Kidney (tissue), 14 donors: ENCODE data around the gene ANO10. TPM values are rescaled to one million over a fixed set of nuclear protein-coding genes. Genes with fewer than 3 reads are reported as not detected.
"Not testable (repeated sequence)": the region's sequence is repeated elsewhere in the genome, so short reads cannot be mapped to it uniquely, and the experiment has no call there.

Source experiments
- DNase-seq, 5 donors: peaks; one replicate each; pipeline ENCODE4 v3.0.0-alpha.2; 2013 to 2020
- FAIRE-seq: peaks from 2 replicates; lab custom pipeline; 2012; peaks lifted over from hg19 to GRCh38; lab: Jason Lieb, UNC
- H3K27ac ChIP-seq, 2 donors: one replicate each; pipeline ENCODE4 v1.7.0; 2013; ENCODE audit warnings: low read depth in 2 of 2, low read length in 2 of 2, inconsistent platforms in 1 of 2
- H3K27me3 ChIP-seq: one replicate; pipeline ENCODE4 v1.7.1; 2013; ENCODE audit warnings: low read length, inconsistent platforms; ENCODE audit not compliant: control insufficient read depth, insufficient read depth
- H3K36me3 ChIP-seq, 3 donors: one replicate each; pipeline versions ENCODE4 v1.7.0 to v1.7.1; 2013; ENCODE audit warnings: low read length in 3 of 3, control low read depth in 1 of 3, inconsistent platforms in 1 of 3; ENCODE audit not compliant: insufficient read depth in 3 of 3, control insufficient read depth in 2 of 3
- H3K4me1 ChIP-seq, 3 donors: one replicate each; pipeline versions ENCODE4 v1.7.0 to v1.7.1; 2013; ENCODE audit warnings: low read length in 3 of 3, inconsistent platforms in 1 of 3, low read depth in 1 of 3; ENCODE audit not compliant: control insufficient read depth in 2 of 3, insufficient read depth in 2 of 3
- H3K4me3 ChIP-seq, 3 donors: one replicate each; pipeline versions ENCODE4 v1.7.0 to v1.8.1; 2013; ENCODE audit warnings: low read length in 3 of 3, control low read depth in 1 of 3, inconsistent platforms in 1 of 3
- H3K9ac ChIP-seq, 3 donors: one replicate each; pipeline versions ENCODE4 v1.7.0 to v1.7.1; 2013; ENCODE audit warnings: low read length in 3 of 3, control low read depth in 1 of 3, inconsistent platforms in 1 of 3
- H3K9me3 ChIP-seq, 3 donors: one replicate each; pipeline versions ENCODE4 v1.7.0 to v1.7.1; 2013; ENCODE audit warnings: low read length in 3 of 3, control low read depth in 1 of 3, inconsistent platforms in 1 of 3; ENCODE audit not compliant: control insufficient read depth in 2 of 3, insufficient read depth in 1 of 3
- CTCF ChIP-seq: IDR thresholded peaks from 3 replicates; pipeline ENCODE4 v1.5.1; 2012; ENCODE audit warnings: mild to moderate bottlenecking, moderate library complexity, borderline replicate concordance; ENCODE audit not compliant: insufficient read depth; ENCODE audit errors: extremely low read depth
- intact Hi-C: fragments of 100-400 bp; cut with DNase I; formaldehyde crosslinking; loops from one replicate; pipeline ENCODE4 v1.11.1; 2022
- polyA plus RNA-seq: library from polyadenylated mRNA; stranded (reverse); fragments of 350-450 nt; fragmentation: Illumina TruSeq; extraction: RNeasy Lipid Tissue Mini Kit (QIAGEN cat#74804); gene quantifications from one replicate; pipeline ENCODE4 v1.2.3, GENCODE V29; 2014; ENCODE audit warnings: low read depth, low replicate concordance; ENCODE audit not compliant: insufficient read depth
- total RNA-seq: library from RNA; stranded (reverse); fragmentation: NEBNext Ultra II Directional; extraction: Animal tissue kit (Norgen Biotek cat#: 25700); gene quantifications from one replicate; pipeline ENCODE4 v1.2.1, GENCODE V29; 2021
- donor health status: control.
- donor health status: control.
- donor health status: control.
- donor health status: control.
- donor health status: control.
- donor health status: DM: yes; HTN: yes; CAD: no.
- donor health status: Normal renal cell carcinoma (clear cell type).

Gene ANO10
- total and polyA plus RNA-seq, 2 donors from 2014 or later: 45.7 to 48.2 TPM

GRCh38 chr3:43544277-43544676 is 77.5 kb downstream of the ANO10 start:
- H3K4me1 ChIP-seq, H3K9me3 ChIP-seq, H3K4me3 ChIP-seq, H3K27ac ChIP-seq, H3K36me3 ChIP-seq, H3K27me3 ChIP-seq, H3K9ac ChIP-seq: not testable (repeated sequence)
- intact Hi-C loops: loop anchor here (10.0 kb wide), 1 partner anchor 651 kb away; no protein-coding TSS in a partner anchor
- DNase-seq (peak in 2 of 5 donors; percentile 59 to 73), FAIRE-seq (peak; percentile 91)
- TF ChIP-seq CTCF: peak; percentile 46

- Histone ChIP-seq H3K9ac (no peak overlapping the region), H3K27ac (no peak overlapping the region), H3K36me3 (no peaks in the 10 kb centered on the region), H3K4me1 (no peaks in the 10 kb centered on the region), H3K4me3 (no peak overlapping the region), H3K9me3 (no peaks in the 10 kb centered on the region), H3K27me3 (no peaks in the 10 kb centered on the region)
- intact Hi-C loops: loop anchor here (10.0 kb wide), 1 partner anchor 652 kb away; no protein-coding TSS in a partner anchor
- DNase-seq (no peak), FAIRE-seq (no peak)
- no peak for TF ChIP-seq CTCF
Measured at GRCh38 chr3:43542328-43543043, 79.3 kb downstream of the ANO10 start.

- no peak for DNase-seq
- no peak for TF ChIP-seq CTCF
- Histone ChIP-seq H3K4me1 (no peaks in the 10 kb centered on the region), H3K9me3 (no peaks in the 10 kb centered on the region), H3K9ac (no peak overlapping the region), H3K27ac (no peak overlapping the region), H3K36me3 (no peaks in the 10 kb centered on the region), H3K4me3 (no peak overlapping the region), H3K27me3 (no peaks in the 10 kb centered on the region)
- intact Hi-C loops: loop anchor here (10.0 kb wide), 1 partner anchor 654 kb away; no protein-coding TSS in a partner anchor
- no peak for FAIRE-seq
Measured at GRCh38 chr3:43540624-43541023, 81.2 kb downstream of the ANO10 start.

GRCh38 chr3:43539321-43539720 is 82.5 kb downstream of the ANO10 start:
- DNase-seq (no peak), FAIRE-seq (no peak)
- H3K36me3 ChIP-seq: no peaks in the 10 kb centered on the region
- no peak overlapping the region for H3K27ac ChIP-seq
- no peaks in the 10 kb centered on the region for H3K27me3 ChIP-seq
- no peaks in the 10 kb centered on the region for H3K9me3 ChIP-seq
- no peaks in the 10 kb centered on the region for H3K4me1 ChIP-seq
- no peak overlapping the region for H3K4me3 ChIP-seq
- intact Hi-C loops: no loop called here
- no peak for TF ChIP-seq CTCF
- no peak overlapping the region for H3K9ac ChIP-seq
